ENCODE measurements around the gene RIC1. TPM values are rescaled to one million over a fixed set of nuclear protein-coding genes. Genes with fewer than 3 reads are reported as not detected.

The RIC1 gene
- total and polyA plus RNA-seq, 2 of the 13 experiments (the other 11 are each of a cell fraction or from before 2014, with no cell fraction given) = 18.2 to 19.0 TPM

GRCh38 chr9:5721279-5722087 lies 92.6 kb downstream of the RIC1 start (continued):
- no peak for TF ChIP-seq DR1 (CRISPR knock-in tag; IDR thresholded peaks at IDR 0.05)
- TF ChIP-seq NAIF1 (CRISPR knock-in tag; IDR thresholded peaks at IDR 0.05; ENCODE audit: borderline replicate concordance) = 0 out of 2 replicates have a peak, but pooled peaks have one; percentile 28
- no peak for TF ChIP-seq KDM5B (CRISPR knock-in tag; IDR thresholded peaks at IDR 0.05; ENCODE audit: borderline replicate concordance)
- TF ChIP-seq AKAP8 (CRISPR knock-in tag; IDR thresholded peaks at IDR 0.05) = 0 out of 2 replicates have a peak, but pooled peaks have one; percentile 30
- TF ChIP-seq JUN (CRISPR knock-in tag; IDR thresholded peaks at IDR 0.05) = no peak
- peak; percentile 85 for TF ChIP-seq HDAC2 (CRISPR knock-in tag; IDR thresholded peaks at IDR 0.05)
- TF ChIP-seq PITX1 (CRISPR knock-in tag; IDR thresholded peaks at IDR 0.05) = peak; percentile 62; the same call in 1 of the 2 replicates
- TF ChIP-seq NFKB2 (CRISPR knock-in tag; IDR thresholded peaks at IDR 0.05; ENCODE audit: borderline replicate concordance) = no peak
- TF ChIP-seq ZNF569 (CRISPR knock-in tag; IDR thresholded peaks at IDR 0.05; ENCODE audit: borderline replicate concordance) = no peak
- peak; percentile 51; the same call in 1 of the 2 replicates for TF ChIP-seq DMAP1 (CRISPR knock-in tag; IDR thresholded peaks at IDR 0.05)
- TF ChIP-seq ZNF678 (CRISPR knock-in tag; IDR thresholded peaks at IDR 0.05) = 0 out of 2 replicates have a peak, but pooled peaks have one; percentile 41
- no peak for TF ChIP-seq NFE2L1 (CRISPR knock-in tag; IDR thresholded peaks at IDR 0.05; ENCODE audit: borderline replicate concordance)
- TF ChIP-seq TCF7L2 (IDR thresholded peaks at IDR 0.05; ENCODE audit: low read depth, low read length) = no peak
- TF ChIP-seq MED8 (CRISPR knock-in tag; IDR thresholded peaks at IDR 0.05; ENCODE audit: insufficient replicate concordance) = no peak
- TF ChIP-seq, protein P1, sequence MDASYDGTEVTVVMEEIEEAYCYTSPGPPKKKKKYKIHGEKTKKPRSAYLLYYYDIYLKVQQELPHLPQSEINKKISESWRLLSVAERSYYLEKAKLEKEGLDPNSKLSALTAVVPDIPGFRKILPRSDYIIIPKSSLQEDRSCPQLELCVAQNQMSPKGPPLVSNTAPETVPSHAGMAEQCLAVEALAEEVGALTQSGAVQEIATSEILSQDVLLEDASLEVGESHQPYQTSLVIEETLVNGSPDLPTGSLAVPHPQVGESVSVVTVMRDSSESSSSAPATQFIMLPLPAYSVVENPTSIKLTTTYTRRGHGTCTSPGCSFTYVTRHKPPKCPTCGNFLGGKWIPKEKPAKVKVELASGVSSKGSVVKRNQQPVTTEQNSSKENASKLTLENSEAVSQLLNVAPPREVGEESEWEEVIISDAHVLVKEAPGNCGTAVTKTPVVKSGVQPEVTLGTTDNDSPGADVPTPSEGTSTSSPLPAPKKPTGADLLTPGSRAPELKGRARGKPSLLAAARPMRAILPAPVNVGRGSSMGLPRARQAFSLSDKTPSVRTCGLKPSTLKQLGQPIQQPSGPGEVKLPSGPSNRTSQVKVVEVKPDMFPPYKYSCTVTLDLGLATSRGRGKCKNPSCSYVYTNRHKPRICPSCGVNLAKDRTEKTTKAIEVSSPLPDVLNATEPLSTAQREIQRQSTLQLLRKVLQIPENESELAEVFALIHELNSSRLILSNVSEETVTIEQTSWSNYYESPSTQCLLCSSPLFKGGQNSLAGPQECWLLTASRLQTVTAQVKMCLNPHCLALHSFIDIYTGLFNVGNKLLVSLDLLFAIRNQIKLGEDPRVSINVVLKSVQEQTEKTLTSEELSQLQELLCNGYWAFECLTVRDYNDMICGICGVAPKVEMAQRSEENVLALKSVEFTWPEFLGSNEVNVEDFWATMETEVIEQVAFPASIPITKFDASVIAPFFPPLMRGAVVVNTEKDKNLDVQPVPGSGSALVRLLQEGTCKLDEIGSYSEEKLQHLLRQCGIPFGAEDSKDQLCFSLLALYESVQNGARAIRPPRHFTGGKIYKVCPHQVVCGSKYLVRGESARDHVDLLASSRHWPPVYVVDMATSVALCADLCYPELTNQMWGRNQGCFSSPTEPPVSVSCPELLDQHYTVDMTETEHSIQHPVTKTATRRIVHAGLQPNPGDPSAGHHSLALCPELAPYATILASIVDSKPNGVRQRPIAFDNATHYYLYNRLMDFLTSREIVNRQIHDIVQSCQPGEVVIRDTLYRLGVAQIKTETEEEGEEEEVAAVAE (CRISPR knock-in tag; IDR thresholded peaks at IDR 0.05; ENCODE audit: borderline replicate concordance) = no peak
- TF ChIP-seq, protein P2, sequence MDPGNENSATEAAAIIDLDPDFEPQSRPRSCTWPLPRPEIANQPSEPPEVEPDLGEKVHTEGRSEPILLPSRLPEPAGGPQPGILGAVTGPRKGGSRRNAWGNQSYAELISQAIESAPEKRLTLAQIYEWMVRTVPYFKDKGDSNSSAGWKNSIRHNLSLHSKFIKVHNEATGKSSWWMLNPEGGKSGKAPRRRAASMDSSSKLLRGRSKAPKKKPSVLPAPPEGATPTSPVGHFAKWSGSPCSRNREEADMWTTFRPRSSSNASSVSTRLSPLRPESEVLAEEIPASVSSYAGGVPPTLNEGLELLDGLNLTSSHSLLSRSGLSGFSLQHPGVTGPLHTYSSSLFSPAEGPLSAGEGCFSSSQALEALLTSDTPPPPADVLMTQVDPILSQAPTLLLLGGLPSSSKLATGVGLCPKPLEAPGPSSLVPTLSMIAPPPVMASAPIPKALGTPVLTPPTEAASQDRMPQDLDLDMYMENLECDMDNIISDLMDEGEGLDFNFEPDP (CRISPR knock-in tag; conservative IDR thresholded peaks at IDR 0.05) = no peak
- TF ChIP-seq, protein P3, sequence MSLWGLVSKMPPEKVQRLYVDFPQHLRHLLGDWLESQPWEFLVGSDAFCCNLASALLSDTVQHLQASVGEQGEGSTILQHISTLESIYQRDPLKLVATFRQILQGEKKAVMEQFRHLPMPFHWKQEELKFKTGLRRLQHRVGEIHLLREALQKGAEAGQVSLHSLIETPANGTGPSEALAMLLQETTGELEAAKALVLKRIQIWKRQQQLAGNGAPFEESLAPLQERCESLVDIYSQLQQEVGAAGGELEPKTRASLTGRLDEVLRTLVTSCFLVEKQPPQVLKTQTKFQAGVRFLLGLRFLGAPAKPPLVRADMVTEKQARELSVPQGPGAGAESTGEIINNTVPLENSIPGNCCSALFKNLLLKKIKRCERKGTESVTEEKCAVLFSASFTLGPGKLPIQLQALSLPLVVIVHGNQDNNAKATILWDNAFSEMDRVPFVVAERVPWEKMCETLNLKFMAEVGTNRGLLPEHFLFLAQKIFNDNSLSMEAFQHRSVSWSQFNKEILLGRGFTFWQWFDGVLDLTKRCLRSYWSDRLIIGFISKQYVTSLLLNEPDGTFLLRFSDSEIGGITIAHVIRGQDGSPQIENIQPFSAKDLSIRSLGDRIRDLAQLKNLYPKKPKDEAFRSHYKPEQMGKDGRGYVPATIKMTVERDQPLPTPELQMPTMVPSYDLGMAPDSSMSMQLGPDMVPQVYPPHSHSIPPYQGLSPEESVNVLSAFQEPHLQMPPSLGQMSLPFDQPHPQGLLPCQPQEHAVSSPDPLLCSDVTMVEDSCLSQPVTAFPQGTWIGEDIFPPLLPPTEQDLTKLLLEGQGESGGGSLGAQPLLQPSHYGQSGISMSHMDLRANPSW (CRISPR knock-in tag; IDR thresholded peaks at IDR 0.05; ENCODE audit: borderline replicate concordance) = no peak
- no peak for TF ChIP-seq ZNF10 (CRISPR knock-in tag; IDR thresholded peaks at IDR 0.05; ENCODE audit: borderline replicate concordance, low read depth)
